Stimulated activated CD8-positive, alpha-beta memory T cell treated with anti-CD3 and anti-CD28 coated beads, Interleukin-2, amount 100 ng/mL, for 1 hour (primary cell): ENCODE data around the gene FAM124B.

Experiments used
- DNase-seq, 2 donors: peaks; one replicate each; pipeline ENCODE4 v3.0.0-alpha.2; 2020; ENCODE audit warnings: low read depth in 2 of 2

Gene FAM124B, protein sequence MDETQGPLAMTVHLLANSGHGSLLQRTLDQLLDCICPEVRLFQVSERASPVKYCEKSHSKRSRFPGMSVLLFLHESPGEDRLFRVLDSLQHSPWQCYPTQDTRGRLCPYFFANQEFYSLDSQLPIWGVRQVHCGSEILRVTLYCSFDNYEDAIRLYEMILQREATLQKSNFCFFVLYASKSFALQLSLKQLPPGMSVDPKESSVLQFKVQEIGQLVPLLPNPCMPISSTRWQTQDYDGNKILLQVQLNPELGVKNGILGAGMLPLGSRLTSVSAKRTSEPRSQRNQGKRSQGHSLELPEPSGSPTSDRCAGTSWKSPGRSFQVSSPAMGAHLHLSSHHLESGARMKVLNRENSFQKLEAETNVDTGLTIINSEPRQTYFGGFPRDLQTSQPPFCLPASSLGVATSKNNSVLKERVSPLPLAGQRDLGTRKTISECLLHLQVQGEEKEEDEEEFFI

DNA sequence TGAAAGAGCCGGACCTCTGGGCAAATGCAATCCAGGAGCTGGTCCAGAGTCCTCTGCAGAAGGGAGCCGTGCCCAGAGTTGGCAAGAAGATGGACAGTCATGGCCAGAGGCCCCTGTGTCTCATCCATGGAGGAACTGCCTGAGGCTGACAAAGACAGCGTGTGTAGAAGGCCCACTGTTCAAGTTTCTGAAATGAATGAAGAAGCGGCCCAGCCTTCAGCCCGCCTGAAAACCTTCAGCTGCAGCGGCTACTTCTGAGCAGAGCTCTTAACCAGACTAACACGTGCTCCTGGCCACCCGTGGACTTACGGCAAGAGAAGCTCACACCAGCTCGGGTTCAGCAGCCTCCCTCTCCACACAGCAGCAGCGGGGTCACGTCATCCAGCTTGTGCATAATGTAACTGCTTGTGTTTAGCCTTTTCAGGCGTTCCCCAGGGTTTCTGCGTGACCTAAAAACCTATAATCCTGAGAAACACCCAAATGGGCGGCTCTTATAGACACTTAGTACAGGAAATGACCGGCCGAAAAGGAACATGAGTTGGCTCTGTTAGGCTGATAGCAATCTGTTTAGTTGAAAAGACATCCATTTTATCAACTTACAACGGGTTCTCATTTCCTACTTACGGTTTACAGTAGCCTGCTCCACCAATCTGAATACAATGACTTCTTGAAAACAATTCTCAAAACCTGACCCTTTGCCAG, at the start of gene FAM124B:
Gene FAM124B (minus strand): TSS at position 467 of the 702 bp plus-strand sequence. CDS start 339 bp downstream, at position 128.
- DNase-seq = no peak

DNA sequence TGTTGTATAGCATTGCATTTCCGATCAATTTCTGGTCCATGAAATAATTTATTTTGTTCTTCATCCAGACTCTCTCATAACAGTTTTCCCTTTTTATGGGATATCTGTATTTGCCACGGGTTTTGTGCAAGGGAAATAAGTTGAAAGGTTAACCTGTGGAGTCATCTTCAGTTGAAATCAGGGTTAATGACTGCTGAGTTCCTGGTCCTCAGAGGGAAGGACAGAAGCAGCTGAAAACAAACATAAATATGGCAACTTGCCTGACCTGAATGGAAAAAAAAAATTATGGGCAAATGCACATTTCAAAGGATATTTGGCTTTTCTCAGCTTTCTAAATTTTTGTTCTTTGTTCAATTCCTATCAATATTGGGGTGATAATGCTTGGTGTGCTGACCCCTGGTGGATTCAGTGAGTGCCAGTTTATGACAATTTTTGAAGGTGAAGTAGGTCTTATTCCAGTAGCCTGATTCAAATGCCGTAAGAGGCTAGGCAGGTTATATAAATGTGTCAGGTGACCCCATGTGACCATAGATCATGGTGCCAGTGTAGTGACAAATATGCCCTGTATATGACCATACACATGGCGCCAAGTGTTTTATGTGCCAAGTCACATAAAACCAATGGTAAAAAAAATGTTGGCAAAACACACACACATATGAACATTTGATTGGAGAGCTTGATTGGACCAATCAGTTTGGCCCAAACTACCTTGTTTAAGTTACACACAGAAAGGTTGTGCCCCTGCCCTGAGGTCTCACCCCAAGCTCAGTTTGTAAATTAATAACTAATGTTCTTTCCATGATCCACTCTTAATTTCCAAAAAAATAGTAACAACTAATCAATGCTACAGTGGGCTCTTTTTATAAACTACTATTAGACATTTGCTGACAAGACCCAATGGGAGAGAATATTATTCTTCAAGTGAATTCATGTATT, 47.6 kb upstream of the FAM124B start:
- DNase-seq = no peak

DNA sequence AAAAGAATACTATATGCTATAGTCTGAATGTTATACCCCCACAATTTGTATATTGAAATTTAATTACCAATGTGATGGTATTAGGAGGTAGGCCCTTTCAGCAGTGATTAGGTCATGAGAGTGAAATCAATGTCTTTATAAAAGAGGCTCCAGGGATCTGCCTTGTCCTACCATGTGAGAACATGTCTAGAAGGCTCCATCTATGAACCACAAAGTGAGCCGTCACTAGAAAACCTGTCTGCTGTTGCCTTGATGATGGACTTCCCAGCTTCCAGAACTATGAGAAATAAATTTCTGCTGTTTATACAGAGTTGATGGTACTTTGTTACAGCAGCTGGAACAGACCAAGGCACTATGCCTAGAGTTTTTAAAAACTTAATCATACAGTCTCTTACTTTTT, 46.3 kb upstream of the FAM124B start:
- no peak for DNase-seq

DNA sequence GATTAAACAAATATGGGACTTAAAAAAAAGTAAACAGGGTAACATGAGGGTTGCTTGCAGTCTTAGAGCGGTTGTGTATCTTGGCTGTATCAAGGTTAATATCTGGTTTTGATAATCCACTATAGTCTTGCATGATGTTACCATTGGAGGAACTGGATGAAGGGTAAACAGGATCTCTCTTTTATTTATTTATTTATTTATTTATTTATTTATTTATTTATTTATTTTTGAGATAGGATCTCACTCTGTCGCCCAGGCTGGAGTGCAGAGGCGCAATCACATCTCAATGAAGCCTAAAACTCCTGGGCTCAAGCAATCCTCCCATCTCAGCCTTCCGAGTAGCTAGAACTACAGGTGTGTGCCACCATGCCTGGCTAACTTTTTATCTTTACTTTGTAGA, 42.9 kb upstream of the FAM124B start:
- DNase-seq = no peak

DNA sequence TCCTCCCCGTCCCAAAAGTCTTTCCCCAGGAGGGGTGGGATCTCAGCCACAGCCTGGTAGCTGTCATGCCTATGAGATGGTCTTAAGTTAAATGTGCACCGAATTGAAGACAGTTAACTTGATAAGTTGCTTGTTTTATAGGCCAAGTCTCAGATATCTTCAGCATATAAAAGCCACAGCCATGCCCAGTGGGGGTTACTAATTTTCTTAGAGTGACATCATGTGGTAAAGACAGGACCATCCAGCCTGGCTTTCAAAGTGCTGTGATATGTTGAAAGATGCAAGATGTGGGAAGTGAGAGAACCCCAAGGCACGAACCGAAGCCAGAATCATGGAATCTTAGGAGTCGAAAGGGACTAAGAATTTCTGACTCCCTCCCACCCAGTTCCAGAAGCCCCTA, 42.1 kb upstream of the FAM124B start:
- DNase-seq = no peak

DNA sequence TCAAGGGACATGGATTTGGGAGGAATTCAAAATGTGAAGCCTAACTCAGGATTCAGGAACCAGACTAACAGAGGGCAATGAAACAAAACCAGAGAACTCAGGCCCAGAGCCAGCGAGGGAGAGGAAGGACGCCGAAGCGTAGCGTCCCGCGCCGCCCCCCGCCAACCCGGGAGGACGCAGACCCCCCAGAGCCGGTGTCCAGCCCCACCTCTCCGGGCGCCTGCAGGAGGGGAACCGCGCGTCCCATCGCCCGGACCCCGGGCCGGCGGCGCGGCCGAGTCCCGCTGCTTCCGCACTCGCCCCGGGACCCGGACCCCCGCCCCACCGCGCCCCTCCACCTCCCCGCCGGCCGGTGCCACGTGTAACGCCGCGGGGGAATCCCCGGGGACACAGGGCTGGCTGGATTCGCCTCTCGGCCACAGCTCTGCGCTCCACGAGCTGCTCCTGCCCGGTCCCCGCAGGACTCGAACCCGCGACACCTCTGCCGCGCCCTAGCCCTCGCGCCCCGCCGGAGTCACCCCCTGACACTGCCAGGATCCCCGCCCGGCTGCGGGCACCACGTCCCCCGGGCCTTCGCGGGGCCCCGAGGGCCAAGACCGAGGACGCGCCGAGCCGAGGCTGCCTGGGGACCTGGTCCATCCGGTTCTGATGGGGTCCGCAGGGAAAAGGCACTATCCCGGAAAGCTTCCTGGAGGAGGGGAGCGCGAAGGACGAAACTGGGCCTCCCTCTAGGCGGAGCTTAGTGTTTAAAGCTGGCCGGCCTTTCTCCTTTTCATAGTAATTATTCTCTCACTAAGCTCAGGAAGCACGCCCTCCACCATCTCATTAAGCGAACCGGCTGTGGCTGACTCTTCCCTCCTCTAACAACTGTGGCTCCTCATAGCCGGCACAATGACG, 40.4 kb upstream of the FAM124B start:
- no peak for DNase-seq

DNA sequence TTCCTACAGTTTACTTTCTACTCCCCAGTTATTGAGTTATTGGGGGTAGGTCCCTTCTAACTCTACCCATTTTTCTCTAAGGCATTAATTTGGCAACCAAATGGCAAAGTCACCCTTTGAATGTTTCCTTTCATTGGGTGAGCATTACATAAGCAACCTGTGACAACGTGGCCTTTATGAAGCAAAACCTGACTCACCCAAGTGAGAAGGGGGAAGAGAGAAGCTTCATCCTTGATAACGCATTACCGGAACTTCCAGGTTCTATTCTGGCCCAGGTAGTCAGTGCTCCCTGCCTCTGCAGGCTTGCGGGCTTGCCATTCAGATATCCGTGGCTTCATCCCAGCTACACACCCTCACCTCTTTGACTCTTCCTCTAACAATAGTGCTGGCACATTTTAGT, 39.1 kb upstream of the FAM124B start:
- no peak for DNase-seq

DNA sequence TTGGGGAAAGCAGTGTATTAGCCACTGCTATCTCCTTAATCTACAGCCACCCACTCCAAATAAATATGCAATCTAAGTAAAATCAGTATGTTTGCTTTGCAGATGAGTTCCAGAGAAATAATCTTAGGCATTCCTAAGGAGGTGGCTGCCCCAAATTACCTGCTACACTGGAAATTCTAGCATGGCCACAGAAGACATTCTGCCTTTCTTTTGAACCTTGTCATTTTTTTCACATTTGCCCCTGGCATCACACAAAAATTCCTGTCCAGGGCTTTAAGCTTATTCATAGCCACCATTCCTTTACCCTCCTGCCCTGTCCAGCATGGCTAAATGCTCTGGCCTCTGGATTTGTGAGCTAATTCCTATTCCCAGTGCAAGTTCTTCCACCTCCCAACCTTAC, 36.8 kb upstream of the FAM124B start:
- DNase-seq = no peak

DNA sequence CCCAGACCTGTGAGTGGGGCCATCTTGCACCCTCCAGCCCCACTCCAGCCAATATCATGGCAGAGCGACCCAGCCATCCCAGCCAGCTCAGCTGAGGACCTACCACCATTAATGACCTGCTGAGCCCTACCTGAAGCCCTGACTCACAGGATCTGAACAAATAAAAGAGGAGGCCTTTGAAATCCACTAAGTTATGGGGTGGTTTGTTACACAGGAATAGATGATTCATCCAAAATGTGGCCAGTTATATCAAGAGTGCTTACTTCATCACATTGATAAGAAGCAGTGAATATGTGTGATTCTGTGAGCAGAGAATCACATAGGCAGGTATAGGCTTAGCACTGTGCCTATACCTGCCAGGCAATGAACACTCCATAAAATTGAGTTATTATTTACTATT, 34.7 kb upstream of the FAM124B start:
- DNase-seq = no peak

DNA sequence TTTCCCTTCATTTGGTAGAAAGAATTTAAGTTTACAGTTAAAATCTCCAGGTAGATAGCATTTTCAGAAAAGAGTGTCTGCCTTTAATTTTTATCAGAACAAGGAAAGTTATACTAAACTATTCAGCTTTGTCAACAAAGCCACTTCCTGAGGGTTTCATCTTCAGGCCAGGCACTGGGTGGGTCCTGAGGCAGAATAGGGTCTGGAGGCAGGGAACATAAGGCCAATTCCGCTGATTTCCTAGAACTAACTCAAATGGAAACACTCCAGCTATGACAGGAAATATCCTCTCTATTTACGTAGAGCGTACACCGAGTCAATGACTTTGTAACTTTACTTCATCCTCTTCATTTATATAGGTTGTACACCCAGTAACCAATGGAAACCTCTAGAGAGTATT, 32.7 kb upstream of the FAM124B start:
- DNase-seq = no peak

DNA sequence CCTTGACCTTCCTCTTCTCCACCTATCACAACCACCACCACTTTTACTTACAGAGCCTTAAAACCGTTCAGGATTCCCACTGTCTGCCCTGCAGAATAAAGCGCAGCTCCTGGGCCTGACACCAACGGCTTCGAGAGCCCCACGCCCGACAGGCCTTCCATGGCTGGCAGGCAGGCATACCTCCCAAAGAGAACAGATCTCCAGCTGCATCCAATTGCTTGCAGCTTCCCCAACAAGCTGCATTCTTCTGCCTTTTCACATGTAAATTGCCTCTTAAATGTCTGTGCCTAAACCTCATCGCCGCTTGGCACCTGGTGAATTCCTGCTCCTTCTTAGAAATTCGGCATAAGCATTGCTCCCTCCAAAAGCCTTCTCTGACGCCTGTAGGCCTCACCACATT, 31.5 kb upstream of the FAM124B start:
- no peak for DNase-seq

DNA sequence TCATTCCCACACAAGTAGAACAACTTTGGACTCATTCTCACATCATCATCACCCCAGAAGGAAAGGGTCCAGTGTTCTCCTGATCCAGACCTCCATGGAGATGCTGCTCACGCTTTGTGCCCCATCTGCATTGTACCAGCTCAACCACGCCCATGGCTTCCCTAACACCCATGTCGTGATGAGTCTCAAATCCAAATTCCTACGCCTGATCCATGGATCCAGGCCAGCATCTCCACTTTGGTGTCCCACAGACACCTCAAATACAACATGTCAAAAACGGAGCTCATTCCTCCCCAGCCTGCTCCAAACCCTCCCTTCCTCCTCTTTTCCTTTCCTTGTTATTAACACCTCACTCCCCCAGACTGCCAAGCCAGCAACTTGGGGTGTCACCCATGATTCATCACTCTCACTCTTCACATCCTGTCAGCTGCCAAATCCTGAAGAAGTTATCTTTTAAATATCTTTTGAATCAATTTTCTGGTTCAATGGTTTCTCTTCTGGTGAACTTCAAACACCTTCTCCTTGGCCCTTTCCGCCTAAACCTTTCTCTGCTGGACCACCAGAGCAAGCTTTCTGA, 30.2 kb upstream of the FAM124B start:
- DNase-seq = no peak

DNA sequence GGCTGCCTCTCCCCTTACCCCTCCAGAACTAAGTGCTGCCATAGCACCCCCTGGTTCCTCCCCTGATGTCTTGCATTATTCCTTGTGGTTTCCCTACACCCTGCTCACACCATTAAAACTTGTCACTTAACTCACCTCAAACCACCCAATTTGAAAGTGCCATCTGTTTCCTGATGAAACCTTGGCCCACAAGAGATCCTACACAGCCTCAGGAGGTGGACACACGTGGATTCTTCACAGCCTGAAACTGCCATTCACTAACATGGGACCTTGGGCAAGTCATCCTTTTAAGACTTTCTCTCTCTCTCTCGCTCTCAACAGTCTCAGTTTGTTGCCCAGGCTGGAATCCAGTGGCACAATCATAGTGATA, 27.5 kb upstream of the FAM124B start:
- no peak for DNase-seq

DNA sequence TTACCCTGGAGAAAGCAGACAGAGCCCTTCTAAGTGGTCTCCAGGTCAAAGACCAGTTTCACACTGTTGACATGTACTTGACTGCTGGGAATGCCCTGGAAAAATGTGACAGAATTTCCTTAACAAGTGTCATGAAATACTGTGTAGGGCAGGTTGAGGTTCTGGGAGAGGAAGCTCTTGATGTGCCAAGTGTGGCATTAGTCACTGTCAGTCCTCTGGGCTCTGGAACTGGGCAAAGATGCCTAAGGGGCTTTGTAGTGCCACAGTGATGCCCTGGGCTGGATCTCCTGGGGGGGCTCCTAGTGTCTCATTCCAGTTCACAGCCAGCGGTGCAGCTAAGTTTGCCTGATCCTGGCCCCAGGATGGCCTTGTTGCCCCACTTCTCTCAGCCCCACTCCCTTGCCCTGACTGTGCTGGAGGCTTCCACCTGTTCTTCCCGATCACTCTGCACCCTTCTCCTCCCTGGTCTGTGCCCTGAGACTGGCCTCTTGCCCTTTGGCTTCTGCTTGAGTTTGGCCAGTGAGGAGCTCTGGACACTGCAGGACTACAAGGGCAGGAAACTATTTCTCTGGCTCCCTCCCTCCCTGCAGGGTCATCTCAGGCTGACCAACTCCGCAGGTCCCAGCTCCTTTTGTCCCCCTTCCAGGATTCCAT, 27.0 kb upstream of the FAM124B start:
- no peak for DNase-seq

DNA sequence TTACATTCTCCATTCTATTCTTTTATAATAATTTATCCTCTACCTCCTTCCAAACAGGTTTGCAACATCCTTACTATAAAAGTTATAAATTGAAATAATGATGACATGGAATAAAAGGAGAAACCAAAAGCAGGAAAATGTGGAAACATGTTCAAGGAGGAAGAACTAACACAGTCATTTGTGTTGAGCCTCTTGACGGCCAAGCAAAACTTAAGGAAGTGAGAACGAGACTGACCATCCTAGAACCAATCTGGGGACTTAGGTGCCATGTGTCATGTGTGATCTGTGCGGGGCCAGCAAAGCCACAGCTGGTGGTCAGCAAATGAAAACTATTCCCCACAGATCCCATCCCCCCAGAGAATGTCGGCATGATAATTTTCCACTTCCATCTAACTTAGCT, 25.6 kb upstream of the FAM124B start:
- no peak for DNase-seq

DNA sequence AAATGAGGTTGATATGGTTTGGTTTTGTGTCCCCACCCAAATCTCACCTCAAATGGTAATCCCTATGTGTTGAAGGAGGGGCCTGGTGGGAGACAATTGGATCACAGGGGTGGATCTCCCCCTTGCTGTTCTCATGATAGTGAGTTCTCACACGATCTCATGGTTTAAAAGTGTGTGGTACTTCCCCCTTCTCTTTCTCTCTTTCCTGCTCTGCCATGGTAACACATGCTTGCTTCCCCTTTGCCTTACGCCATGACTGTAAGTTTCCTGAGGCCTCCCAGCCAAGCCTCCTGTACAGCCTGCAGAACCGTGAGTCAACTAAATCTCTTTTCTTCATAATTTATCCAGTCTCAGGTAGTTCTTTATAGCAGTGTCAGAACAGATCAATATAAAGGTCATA, 24.7 kb upstream of the FAM124B start:
- no peak for DNase-seq

DNA sequence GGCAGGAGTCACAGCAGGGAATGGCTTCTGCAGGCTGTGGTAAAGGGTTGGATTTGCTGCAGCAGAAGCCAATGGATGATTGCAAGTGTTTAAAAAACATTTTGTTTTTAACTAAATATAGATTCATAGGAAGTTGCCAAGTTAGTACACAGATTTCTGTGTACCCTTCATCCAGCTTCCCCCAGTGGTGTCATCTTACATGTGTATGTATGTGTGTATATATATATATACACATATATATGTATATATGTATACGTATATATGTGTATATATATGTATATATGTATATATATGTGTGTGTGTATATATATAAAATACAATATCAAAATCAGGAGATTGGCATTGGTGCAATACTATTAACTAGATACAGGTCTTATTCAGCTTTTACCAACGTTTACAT, 19.2 kb upstream of the FAM124B start:
- no peak for DNase-seq

DNA sequence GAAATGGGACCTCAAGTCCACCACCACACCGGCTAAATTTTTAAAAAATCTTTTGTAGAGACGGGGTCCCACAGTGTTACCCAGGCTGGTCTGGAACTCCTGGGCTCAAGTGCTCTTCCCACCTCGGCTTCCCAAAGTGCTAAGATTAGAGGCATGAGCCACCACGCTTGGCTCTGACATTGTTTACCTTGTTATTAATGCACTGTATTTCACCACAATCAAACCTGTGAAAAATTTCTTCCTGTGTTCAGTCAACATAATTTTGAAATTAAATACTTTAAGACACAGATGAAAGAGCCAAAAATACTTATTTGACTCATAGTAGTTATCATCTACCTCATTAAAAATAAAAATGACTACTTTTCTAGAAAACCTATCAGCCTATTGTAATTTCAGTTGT, 16.0 kb upstream of the FAM124B start:
- no peak for DNase-seq

DNA sequence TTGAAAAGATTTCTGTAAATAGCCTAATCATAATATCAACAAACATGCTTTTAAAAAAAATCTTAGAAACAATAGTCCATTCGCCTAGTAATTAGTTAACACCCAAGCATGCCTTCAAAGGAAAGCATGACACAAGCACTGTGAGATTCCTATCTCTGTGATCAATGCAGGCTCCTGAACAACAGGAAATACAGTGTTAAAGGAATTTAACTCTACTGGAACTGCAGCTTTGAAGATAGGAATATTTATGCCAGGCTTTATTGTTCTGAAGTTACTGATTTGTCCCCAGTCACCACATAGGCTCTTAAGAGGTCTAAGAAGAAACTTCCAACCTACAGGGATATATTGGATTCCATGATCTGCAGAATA, 15.4 kb upstream of the FAM124B start:
- no peak for DNase-seq

DNA sequence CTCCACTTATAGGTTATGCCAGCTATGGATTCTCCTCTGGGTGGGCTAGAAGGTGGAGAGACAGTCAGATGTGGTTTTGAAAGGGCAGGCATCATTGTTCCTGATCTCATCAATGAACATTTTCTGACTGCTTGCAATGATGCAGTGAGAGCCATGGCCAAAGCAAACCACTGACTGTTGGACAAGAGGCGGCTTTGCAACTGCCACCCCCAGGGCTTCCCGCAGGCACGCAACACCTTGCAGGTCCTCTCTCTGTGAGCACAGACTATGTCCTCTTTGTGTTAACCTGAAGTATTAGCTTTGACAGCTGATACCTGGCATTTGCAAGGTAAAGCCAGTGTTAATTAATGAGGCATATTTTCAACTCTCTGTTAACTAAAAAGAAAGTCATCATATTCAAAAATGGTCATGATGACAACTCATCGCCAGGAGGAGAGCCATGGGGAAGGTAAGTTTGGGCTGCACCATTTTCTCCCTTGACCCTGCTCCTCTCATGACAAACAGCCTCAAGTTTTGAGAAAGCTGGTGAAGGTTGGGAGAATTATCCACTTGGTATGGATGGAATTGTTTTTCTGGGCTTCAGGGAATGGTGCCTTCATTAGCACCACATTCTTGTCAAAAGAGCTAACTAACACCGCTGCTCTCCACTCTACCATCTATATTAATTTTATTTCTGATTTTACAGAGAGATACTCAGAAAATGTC, 14.9 kb upstream of the FAM124B start:
- no peak for DNase-seq
